SU-DHL-6 (cell line): ENCODE measurements around the gene VWCE.

Source experiments
- CTCF ChIP-seq: fragments of 200-600 bp; sonication (generic); IDR thresholded peaks from one replicate; pipeline ENCODE4 v1.5.1; 2017; ENCODE audit warnings: antibody characterized with exemption, mild to moderate bottlenecking, low read length, moderate library complexity; ENCODE audit not compliant: insufficient read depth, poor library complexity, severe bottlenecking
- EZH2phosphoT487 ChIP-seq: fragments of 200-600 bp; sonication (generic), shearing (Covaris generic); conservative IDR thresholded peaks from 2 replicates; pipeline ENCODE4 v1.6.1; 2018; ENCODE audit warnings: mild to moderate bottlenecking, antibody characterized with exemption, low read length, moderate library complexity, mixed read lengths

DNA sequence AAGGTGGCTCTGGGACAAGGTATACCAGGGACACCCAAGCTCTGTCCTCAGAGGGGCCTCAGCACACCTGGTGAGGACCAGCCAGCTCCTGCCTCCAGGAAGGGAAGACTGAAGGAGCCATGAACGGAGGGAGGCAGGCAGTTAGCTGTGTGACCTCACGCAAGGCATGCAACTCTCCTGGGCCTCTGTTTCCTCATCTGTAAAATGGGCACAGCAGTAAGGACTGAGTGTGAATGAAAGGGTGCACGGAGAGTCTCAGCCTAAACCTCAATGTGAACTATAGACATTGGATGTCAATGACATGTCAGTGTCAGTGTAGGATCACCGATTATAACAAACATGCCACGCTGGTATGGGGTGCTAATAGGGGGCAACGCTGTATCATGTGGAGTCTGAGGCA, 35.8 kb downstream of the VWCE start:
- TF ChIP-seq CTCF = no peak
- TF ChIP-seq EZH2phosphoT487 = no peak
